Measurements from ENCODE around the gene RXFP2.

DNA sequence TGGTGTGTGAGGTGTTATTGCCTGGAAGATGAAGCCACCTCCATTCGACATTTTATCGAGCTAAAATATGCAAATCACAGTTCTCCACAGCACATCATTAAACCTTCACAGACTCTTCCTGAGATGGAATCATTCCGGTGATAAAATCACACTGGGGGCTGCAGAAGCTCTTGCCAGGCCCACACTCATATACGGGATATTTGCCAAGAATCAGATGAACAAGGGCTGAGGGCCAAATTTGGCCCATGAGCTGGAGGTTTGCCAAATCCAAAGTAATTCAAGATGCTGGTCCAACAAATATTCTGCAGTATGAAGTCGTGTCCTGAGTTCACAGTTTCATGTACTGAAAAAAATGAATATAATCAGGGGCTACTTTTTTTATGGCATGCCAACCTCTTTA is 16.7 kb upstream of the RXFP2 start:
- no peak for TF ChIP-seq KHSRP (IDR thresholded peaks at IDR 0.05)
- TF ChIP-seq NFIC (IDR thresholded peaks at IDR 0.05), result no peak

All from K562 (cell line).